Stimulated activated CD8-positive, alpha-beta memory T cell treated with anti-CD3 and anti-CD28 coated beads, Interleukin-4, amount 100 ng/mL, for 1 hour (primary cell): ENCODE results near the gene NPW.

Experiments
- DNase-seq, 2 donors: peaks; one replicate each; pipeline ENCODE4 v3.0.0-alpha.2; 2020; ENCODE audit warnings: low read depth in 2 of 2, low spot score in 1 of 2

NPW gene

GRCh38 chr16:2034696-2035430 lies 15.3 kb downstream of the NPW start:
- DNase-seq: no peak

GRCh38 chr16:2035431-2036199 lies 16.0 kb downstream of the NPW start:
- DNase-seq: no peak

- DNase-seq: no peak
Measured at GRCh38 chr16:2036200-2036966, 16.8 kb downstream of the NPW start.

GRCh38 chr16:2037115-2037514 lies 17.5 kb downstream of the NPW start:
- DNase-seq: no peak

- DNase-seq: no peak
Measured at GRCh38 chr16:2037647-2038381, 18.2 kb downstream of the NPW start.

GRCh38 chr16:2038382-2039231 lies 19.0 kb downstream of the NPW start:
- no peak for DNase-seq

- DNase-seq: no peak
Measured at GRCh38 chr16:2039274-2040031, 19.9 kb downstream of the NPW start.

- DNase-seq: no peak
Measured at GRCh38 chr16:2040041-2040786, 20.6 kb downstream of the NPW start.

GRCh38 chr16:2040787-2041522 lies 21.4 kb downstream of the NPW start:
- no peak for DNase-seq

- DNase-seq: no peak
Measured at GRCh38 chr16:2042171-2042985, 22.8 kb downstream of the NPW start.

- no peak for DNase-seq
Measured at GRCh38 chr16:2042986-2043666, 23.5 kb downstream of the NPW start.

- DNase-seq: no peak
Measured at GRCh38 chr16:2043667-2044451, 24.3 kb downstream of the NPW start.

- DNase-seq: no peak
Measured at GRCh38 chr16:2044541-2044940, 25.0 kb downstream of the NPW start.

- DNase-seq: no peak
Measured at GRCh38 chr16:2045965-2046892, 26.6 kb downstream of the NPW start.

GRCh38 chr16:2046893-2047329 lies 27.3 kb downstream of the NPW start:
- no peak for DNase-seq
